AG09309 (cell line): Measurements from ENCODE around the gene SEC62.

Experiments
- DNase-seq: peaks from one replicate; pipeline ENCODE4 v3.0.0-alpha.2; 2010; ENCODE audit warnings: low read depth
- H3K4me3 ChIP-seq: 2 replicates; pipeline ENCODE4 v1.5.1; 2011; ENCODE audit warnings: mild to moderate bottlenecking, low read depth, low read length, moderate library complexity; ENCODE audit not compliant: control insufficient read depth
- TF ChIP-seq, protein P1 (sequence below): IDR thresholded peaks from 2 replicates; pipeline ENCODE4 v1.5.1; 2011; ENCODE audit warnings: mild to moderate bottlenecking, low read depth, low read length, inconsistent platforms; ENCODE audit not compliant: insufficient read depth, control insufficient read depth; ENCODE audit errors: missing control alignments

Gene SEC62

DNA sequence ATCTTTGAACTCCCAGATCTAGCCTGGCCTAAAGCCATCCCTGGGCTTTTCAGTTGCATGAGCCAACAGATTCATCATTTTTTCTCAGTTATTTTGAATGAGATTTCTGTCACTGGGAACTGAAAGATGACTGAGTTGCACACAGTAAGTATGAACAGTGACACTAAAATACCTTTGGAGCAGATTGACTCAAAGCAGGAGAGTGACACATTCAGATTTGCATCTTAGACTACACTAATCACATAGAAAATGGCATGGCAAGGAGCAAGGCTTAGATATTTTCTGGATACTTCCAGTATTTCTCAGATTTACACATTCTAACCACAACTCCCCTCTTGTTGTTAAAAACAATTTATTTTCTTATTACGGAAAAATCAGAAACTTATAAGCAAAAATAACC is 32.8 kb downstream of the SEC62 start:
- no peak overlapping the region for H3K4me3 ChIP-seq
- DNase-seq = no peak
- TF ChIP-seq, protein P1, sequence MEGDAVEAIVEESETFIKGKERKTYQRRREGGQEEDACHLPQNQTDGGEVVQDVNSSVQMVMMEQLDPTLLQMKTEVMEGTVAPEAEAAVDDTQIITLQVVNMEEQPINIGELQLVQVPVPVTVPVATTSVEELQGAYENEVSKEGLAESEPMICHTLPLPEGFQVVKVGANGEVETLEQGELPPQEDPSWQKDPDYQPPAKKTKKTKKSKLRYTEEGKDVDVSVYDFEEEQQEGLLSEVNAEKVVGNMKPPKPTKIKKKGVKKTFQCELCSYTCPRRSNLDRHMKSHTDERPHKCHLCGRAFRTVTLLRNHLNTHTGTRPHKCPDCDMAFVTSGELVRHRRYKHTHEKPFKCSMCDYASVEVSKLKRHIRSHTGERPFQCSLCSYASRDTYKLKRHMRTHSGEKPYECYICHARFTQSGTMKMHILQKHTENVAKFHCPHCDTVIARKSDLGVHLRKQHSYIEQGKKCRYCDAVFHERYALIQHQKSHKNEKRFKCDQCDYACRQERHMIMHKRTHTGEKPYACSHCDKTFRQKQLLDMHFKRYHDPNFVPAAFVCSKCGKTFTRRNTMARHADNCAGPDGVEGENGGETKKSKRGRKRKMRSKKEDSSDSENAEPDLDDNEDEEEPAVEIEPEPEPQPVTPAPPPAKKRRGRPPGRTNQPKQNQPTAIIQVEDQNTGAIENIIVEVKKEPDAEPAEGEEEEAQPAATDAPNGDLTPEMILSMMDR = no peak

DNA sequence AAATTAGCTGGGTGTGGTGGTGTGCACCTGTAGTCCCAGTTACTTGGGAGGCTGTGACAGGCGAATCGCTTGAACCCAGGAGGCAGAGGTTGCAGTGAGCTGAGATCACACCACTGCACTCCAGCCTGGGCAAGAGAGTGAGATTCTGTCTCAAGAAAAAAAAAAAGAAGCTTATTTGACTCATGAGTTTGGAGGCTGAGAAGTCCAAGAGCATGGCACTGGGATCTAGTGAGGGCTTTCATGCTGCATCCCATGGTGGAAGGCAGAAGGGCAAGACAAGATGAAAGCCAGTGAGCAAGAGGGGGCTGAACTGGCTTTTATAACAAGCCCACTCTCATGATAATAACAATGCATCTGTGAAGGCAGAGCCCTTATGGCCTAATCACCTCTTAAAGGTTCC is 33.4 kb downstream of the SEC62 start:
- DNase-seq = no peak
- TF ChIP-seq, protein P1 = no peak
- H3K4me3 ChIP-seq = no peak overlapping the region

DNA sequence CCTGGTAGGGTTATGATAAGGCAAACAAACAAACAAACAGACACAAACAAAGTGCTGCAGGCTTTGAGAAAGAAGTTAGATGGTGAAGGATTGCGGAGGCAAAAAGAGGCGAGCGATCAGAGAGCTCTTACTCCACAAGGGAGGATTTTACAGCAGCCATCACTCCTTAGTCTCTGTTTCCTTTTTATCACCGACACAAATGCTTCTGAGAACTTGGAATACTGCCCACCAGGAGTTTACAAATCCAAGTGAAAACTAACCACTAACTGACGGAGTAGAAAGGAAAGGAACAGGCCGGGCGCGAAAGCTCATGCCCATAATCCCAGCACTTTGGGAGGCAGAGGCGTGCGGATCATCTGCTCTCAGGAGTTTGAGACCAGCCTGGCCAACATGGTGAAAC is 35.6 kb downstream of the SEC62 start:
- DNase-seq = no peak
- TF ChIP-seq, protein P1 = no peak
- H3K4me3 ChIP-seq = no peak overlapping the region

DNA sequence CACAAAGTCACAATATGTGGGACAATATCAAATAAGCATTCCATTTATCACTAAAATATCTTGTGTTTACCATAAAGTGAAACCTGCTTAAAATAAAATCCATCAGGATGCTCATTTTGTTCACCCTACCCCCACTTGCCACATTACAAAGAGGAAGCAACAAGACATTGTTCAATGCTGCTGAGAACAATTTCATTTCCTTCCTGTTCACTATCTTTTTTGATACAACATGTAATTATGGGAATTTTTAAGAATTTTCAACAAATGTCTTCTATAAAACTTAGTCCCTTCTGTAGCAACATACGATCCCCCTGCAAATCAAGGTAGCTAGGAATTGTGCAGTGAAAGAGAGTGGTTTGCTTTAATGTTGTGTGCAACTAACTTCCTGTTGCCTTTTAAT is 36.3 kb downstream of the SEC62 start:
- TF ChIP-seq, protein P1 = no peak
- no peak for DNase-seq
- no peak overlapping the region for H3K4me3 ChIP-seq

DNA sequence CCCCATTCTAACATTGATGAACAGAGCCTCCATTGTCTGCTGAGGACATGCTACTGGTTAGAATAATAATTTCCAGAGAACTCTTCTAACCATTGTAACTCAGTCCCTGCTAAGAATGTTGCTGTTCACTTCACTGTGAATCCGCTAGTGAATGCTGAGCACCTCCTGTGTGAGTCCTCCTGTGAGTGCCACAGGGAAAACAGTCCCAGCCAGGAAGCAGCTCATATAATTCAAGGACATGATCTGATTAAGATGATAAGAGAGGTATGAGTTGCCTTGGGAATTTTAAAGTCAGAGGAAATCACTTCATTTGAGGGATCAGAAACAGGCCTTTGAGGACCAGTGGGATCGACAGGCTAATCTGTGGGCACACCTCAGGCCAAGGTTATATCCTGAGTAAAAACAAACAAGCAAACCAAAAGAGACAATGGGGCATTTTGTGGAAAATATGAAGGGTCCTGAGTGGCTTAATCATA is 37.3 kb downstream of the SEC62 start:
- no peak for DNase-seq
- H3K4me3 ChIP-seq = no peak overlapping the region
- TF ChIP-seq, protein P1 = no peak

DNA sequence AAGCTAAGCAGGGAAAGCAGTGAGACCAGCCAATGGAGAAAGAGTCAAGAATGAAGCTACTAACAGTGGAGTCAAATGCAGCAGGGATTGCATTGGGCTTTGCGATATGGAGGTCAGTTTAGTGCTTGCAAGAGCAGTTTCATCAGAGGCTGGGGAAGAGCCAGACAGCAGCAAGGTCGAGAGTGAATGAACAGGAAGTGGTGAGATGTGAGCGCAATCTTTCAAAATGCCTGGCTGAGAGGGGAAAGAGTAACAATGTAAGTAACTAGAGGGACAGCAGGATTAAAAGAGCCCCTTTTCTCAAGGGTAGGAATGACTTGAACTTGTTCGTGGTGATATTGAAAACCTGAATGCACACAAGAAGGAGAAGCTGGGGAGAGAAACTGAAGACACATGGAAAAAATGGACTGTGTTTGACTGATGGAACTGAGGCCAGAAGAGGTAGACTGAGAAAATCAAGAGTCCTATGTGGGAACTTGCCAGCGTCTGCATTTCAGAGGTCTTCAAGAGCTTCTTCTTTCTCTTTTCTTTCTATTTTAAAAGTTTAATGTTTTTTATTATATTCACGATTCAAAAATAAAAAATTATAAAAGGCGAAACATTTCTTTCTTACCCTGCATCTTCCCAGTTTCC is 40.5 kb downstream of the SEC62 start:
- DNase-seq = peak; percentile 52
- H3K4me3 ChIP-seq = no peak overlapping the region
- TF ChIP-seq, protein P1 = no peak
